Neural cell (in vitro differentiated cells): ENCODE results near the gene ESYT3. TPM values are rescaled to one million over a fixed set of nuclear protein-coding genes. Genes with fewer than 3 reads are reported as not detected.

Experiments
- H2AFZ ChIP-seq: fragments of 200-600, 300-800 bp; sonication (generic), shearing (Covaris generic); 2 replicates; pipeline ENCODE4 v1.6.0; 2014; ENCODE audit warnings: low read depth, mild to moderate bottlenecking, antibody characterized with exemption, low read length, moderate library complexity
- H3F3A ChIP-seq: fragments of 200-600 bp; shearing (Covaris generic); 2 replicates; pipeline ENCODE4 v1.6.1; 2016; ENCODE audit warnings: mild to moderate bottlenecking, moderate library complexity, mixed read lengths, antibody characterized with exemption, low read length; ENCODE audit not compliant: insufficient read depth, poor library complexity, severe bottlenecking
- H3K27ac ChIP-seq: fragments of 200-600, 300-800 bp; sonication (generic), shearing (Covaris generic); 2 replicates; pipeline ENCODE4 v1.5.1; 2014; ENCODE audit warnings: mild to moderate bottlenecking, low read length, moderate library complexity
- H3K27me3 ChIP-seq: fragments of 300-800, 200-600 bp; sonication (generic), shearing (Covaris generic); 2 replicates; pipeline ENCODE4 v1.6.0; 2014; ENCODE audit warnings: mild to moderate bottlenecking, low read depth, low read length, moderate library complexity; ENCODE audit not compliant: insufficient read depth
- H3K36me3 ChIP-seq: fragments of 300-800, 200-600 bp; sonication (generic), shearing (Covaris generic); 2 replicates; pipeline ENCODE4 v1.5.1; 2014; ENCODE audit warnings: mild to moderate bottlenecking, antibody characterized with exemption, low read length, moderate library complexity; ENCODE audit not compliant: insufficient read depth
- H3K4me2 ChIP-seq: fragments of 300-800, 200-600 bp; sonication (generic), shearing (Covaris generic); 2 replicates; pipeline ENCODE4 v1.6.0; 2014; ENCODE audit warnings: mild to moderate bottlenecking, low read length
- H3K4me3 ChIP-seq: fragments of 300-800, 200-600 bp; sonication (generic), shearing (Covaris generic); 2 replicates; pipeline ENCODE4 v1.5.1; 2014; ENCODE audit warnings: mild to moderate bottlenecking, low read length, moderate library complexity
- H3K79me2 ChIP-seq: fragments of 200-600 bp; shearing (Covaris generic); replicated peaks from 2 replicates; pipeline ENCODE4 v1.6.0; 2014; ENCODE audit warnings: mild to moderate bottlenecking, low read length, moderate library complexity; ENCODE audit not compliant: insufficient read depth
- H3K9ac ChIP-seq: fragments of 300-800, 200-600 bp; sonication (generic), shearing (Covaris generic); 2 replicates; pipeline ENCODE4 v1.6.1; 2016; ENCODE audit warnings: mild to moderate bottlenecking, low read length, mixed read lengths
- H3K9me2 ChIP-seq: fragments of 200-600 bp; shearing (Covaris generic); 2 replicates; pipeline ENCODE4 v1.6.1; 2016; ENCODE audit warnings: mild to moderate bottlenecking, low read length, mixed read lengths; ENCODE audit not compliant: insufficient read depth
- H3K9me3 ChIP-seq: fragments of 200-600, 300-800 bp; sonication (generic), shearing (Covaris generic); 2 replicates; pipeline ENCODE4 v1.6.1; 2016; ENCODE audit warnings: mild to moderate bottlenecking, mixed run types, low read length, moderate library complexity, mixed read lengths
- H4K20me1 ChIP-seq: fragments of 200-600 bp; shearing (Covaris generic); 2 replicates; pipeline ENCODE4 v1.6.1; 2016; ENCODE audit warnings: mild to moderate bottlenecking, mixed run types; ENCODE audit not compliant: insufficient read depth
- CTCF ChIP-seq: fragments of 450-650 bp; IDR thresholded peaks from 2 replicates; pipeline ENCODE4 v1.5.1; 2014; ENCODE audit warnings: antibody characterized with exemption, mild to moderate bottlenecking, moderate library complexity; ENCODE audit not compliant: poor library complexity, severe bottlenecking
- EP300 ChIP-seq: fragments of 450-650 bp; conservative IDR thresholded peaks from 2 replicates; pipeline ENCODE4 v1.6.1; 2014; ENCODE audit warnings: antibody characterized with exemption, mild to moderate bottlenecking, moderate library complexity; ENCODE audit not compliant: poor library complexity, severe bottlenecking
- EZH2 ChIP-seq: fragments of 200-600, 300-800 bp; shearing (Covaris generic), sonication (generic); IDR thresholded peaks from 2 replicates; pipeline ENCODE4 v1.6.1; 2014; ENCODE audit warnings: antibody characterized with exemption, low read length, borderline replicate concordance, mild to moderate bottlenecking; ENCODE audit not compliant: insufficient read depth, poor library complexity, severe bottlenecking
- MXI1 ChIP-seq: fragments of 450-650 bp; conservative IDR thresholded peaks from 2 replicates; pipeline ENCODE4 v1.6.1; 2014; ENCODE audit warnings: antibody characterized with exemption, mild to moderate bottlenecking; ENCODE audit not compliant: poor library complexity, severe bottlenecking
- POLR2AphosphoS5 ChIP-seq: IDR thresholded peaks from 2 replicates; pipeline ENCODE4 v1.6.1; 2012
- RAD21 ChIP-seq: fragments of 450-650 bp; conservative IDR thresholded peaks from 2 replicates; pipeline ENCODE4 v1.6.1; 2014; ENCODE audit warnings: antibody characterized with exemption, mild to moderate bottlenecking, moderate library complexity
- SMC3 ChIP-seq: fragments of 450-650 bp; conservative IDR thresholded peaks from 2 replicates; pipeline ENCODE4 v1.6.1; 2014; ENCODE audit warnings: antibody characterized with exemption, mild to moderate bottlenecking, moderate library complexity; ENCODE audit not compliant: poor library complexity
- TAF1 ChIP-seq: IDR thresholded peaks from 2 replicates; pipeline ENCODE4 v1.6.1; 2012; ENCODE audit warnings: low read depth
- polyA plus RNA-seq: library from polyadenylated mRNA; depleted of rRNA; stranded (reverse); fragments of >200 nt; gene quantifications from 2 replicates; pipeline ENCODE4 v1.2.3, GENCODE V29; 2014
- TF ChIP-seq, protein P1 (sequence below): IDR thresholded peaks from 2 replicates; pipeline ENCODE4 v1.6.1; 2012; ENCODE audit warnings: borderline replicate concordance

Gene ESYT3
- polyA plus RNA-seq, 1 donor from 2014 or later = 0.33 TPM

DNA sequence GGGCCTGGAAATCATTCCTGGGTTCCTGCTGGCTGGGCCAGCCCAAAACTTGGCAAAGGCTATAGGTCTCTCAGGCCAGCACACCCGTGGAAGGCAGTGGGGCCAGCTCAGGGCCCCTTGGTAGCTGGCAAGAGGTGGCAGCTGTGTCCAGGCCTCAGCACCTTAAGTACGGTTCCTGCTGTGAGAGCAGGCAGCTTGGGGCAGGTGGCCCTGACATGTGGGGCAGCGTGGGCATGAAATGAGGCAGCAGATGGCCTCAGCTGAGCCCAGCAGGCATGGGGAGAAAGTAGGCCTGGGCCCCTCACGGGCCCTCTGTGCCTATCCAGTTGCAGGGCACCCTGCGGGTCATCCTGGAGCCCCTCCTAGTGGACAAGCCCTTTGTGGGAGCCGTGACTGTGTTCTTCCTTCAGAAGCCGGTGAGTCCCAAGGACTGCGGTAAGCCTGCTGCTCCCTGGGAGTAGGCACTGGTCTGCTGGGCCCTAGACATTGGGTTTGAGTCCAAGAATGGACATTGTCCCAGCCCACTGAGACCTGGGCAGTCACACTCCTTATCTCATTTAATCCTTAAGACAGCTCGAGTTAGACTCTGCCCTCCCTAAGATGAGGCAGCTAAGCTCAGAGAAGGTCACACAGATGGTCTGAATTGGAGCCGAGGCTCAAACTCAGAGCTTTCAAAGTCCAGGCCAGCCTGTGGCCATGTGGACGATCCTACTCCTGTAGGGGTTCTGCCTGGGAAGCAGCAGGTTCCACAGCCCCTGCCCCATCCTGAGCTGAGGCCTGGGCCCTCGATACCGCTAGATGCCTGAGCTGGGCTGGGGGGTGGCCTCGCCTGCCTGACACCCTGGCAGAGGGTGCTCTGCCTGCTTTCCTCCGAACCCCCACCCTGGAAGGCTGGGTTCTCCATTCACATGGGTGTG is 25.5 kb downstream of the ESYT3 start:
- no peak overlapping the region for H3K27ac ChIP-seq
- no peak overlapping the region for H2AFZ ChIP-seq
- H3K9me2 ChIP-seq = no peaks in the 10 kb centered on the region
- H3K27me3 ChIP-seq = no peaks in the 10 kb centered on the region
- no peaks in the 10 kb centered on the region for H3K79me2 ChIP-seq
- no peak for TF ChIP-seq CTCF
- TF ChIP-seq RAD21 = no peak
- TF ChIP-seq EZH2 = no peak
- TF ChIP-seq EP300 = no peak
- no peak for TF ChIP-seq MXI1
- TF ChIP-seq POLR2AphosphoS5 = no peak
- TF ChIP-seq, protein P1, sequence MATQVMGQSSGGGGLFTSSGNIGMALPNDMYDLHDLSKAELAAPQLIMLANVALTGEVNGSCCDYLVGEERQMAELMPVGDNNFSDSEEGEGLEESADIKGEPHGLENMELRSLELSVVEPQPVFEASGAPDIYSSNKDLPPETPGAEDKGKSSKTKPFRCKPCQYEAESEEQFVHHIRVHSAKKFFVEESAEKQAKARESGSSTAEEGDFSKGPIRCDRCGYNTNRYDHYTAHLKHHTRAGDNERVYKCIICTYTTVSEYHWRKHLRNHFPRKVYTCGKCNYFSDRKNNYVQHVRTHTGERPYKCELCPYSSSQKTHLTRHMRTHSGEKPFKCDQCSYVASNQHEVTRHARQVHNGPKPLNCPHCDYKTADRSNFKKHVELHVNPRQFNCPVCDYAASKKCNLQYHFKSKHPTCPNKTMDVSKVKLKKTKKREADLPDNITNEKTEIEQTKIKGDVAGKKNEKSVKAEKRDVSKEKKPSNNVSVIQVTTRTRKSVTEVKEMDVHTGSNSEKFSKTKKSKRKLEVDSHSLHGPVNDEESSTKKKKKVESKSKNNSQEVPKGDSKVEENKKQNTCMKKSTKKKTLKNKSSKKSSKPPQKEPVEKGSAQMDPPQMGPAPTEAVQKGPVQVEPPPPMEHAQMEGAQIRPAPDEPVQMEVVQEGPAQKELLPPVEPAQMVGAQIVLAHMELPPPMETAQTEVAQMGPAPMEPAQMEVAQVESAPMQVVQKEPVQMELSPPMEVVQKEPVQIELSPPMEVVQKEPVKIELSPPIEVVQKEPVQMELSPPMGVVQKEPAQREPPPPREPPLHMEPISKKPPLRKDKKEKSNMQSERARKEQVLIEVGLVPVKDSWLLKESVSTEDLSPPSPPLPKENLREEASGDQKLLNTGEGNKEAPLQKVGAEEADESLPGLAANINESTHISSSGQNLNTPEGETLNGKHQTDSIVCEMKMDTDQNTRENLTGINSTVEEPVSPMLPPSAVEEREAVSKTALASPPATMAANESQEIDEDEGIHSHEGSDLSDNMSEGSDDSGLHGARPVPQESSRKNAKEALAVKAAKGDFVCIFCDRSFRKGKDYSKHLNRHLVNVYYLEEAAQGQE = no peak
- no peak for TF ChIP-seq TAF1
- TF ChIP-seq SMC3 = no peak
- H3K9ac ChIP-seq = no peak overlapping the region
- H3K4me3 ChIP-seq = no peak overlapping the region
- H3K4me2 ChIP-seq = no peak overlapping the region
- H3F3A ChIP-seq = no peaks in the 10 kb centered on the region
- H3K9me3 ChIP-seq = no peaks in the 10 kb centered on the region
- no peaks in the 10 kb centered on the region for H4K20me1 ChIP-seq
- H3K36me3 ChIP-seq = no peaks in the 10 kb centered on the region

DNA sequence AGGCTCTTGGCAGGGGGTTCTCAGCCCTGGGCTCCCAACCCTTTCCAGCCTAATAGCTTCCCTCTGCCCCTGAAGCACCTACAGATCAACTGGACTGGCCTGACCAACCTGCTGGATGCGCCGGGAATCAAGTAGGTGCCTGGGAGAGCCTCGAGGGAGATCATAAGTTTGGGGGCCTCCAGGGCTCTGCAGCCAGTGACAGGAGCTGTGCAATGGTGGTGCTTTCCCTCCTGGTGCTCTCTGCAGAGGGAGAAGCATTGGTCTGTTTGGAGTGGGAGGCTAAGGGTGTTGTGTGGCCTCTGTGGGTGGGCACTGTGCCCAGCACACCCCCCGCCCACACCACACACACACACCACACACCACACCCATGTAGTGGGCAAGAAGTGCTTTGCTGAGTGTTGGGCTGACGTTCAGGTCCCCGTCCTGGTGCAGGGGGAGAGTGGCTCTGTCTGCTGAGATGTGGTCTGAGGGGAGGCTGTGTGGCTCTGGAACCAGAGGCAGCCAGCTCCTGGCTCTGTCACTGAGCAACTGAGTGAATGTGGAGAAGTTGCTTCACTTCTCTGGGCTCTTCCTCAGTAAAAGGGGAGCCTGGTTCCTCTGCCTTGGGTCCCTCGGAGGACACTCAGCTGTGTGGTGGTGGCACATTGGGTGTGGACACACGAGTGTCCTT is 26.3 kb downstream of the ESYT3 start:
- no peaks in the 10 kb centered on the region for H3K79me2 ChIP-seq
- H2AFZ ChIP-seq = no peak overlapping the region
- no peaks in the 10 kb centered on the region for H3K9me3 ChIP-seq
- no peak overlapping the region for H3K4me3 ChIP-seq
- H3K9ac ChIP-seq = no peak overlapping the region
- no peaks in the 10 kb centered on the region for H3K36me3 ChIP-seq
- TF ChIP-seq MXI1 (no peak), EZH2 (no peak)
- H3K27ac ChIP-seq = no peak overlapping the region
- no peaks in the 10 kb centered on the region for H4K20me1 ChIP-seq
- no peak overlapping the region for H3K4me2 ChIP-seq
- H3K9me2 ChIP-seq = no peaks in the 10 kb centered on the region
- no peaks in the 10 kb centered on the region for H3F3A ChIP-seq
- H3K27me3 ChIP-seq = no peaks in the 10 kb centered on the region
